PC-9 (cell line): ENCODE data around the gene SULT1E1. TPM values are rescaled to one million over a fixed set of nuclear protein-coding genes. Genes with fewer than 3 reads are reported as not detected.

Source experiments
- BruUV-seq: library from RNA; stranded (reverse); fragments of 400-500 nt; replicated peaks from 2 replicates; lab custom pipeline; 2021; lab: Mats Ljungman, UMichigan
- CTCF ChIA-PET: fragments of 300-600 bp; sonication (Branson Sonifier 250); formaldehyde crosslinking; loops from one replicate; lab custom pipeline; 2022; ENCODE audit warnings: antibody characterized with exemption; lab: Charles Lee
- POLR2A ChIA-PET: fragments of 300-600 bp; sonication (Branson Sonifier 250); formaldehyde crosslinking; loops from one replicate; lab custom pipeline; 2022; ENCODE audit warnings: antibody characterized with exemption; ENCODE audit not compliant: unreplicated experiment; lab: Charles Lee
- DNase-seq, 2 experiments: peaks; one replicate each; pipeline versions ENCODE4 v3.0.0 to v3.0.0-alpha.2; 2015 to 2022; ENCODE audit warnings: mixed read lengths in 1 of 2
- H2AFZ ChIP-seq: fragments of 200-600 bp; sonication (generic); 2 replicates; pipeline ENCODE4 v1.8.1; 2017; ENCODE audit warnings: antibody characterized with exemption
- H3F3A ChIP-seq: fragments of 200-600 bp; sonication (generic); 2 replicates; pipeline ENCODE4 v1.8.1; 2017; ENCODE audit warnings: antibody characterized with exemption, mild to moderate bottlenecking, low read depth; ENCODE audit not compliant: insufficient read depth
- H3K27ac ChIP-seq: fragments of 200-600 bp; sonication (generic); 2 replicates; pipeline ENCODE4 v1.6.1; 2016; ENCODE audit warnings: mixed run types
- H3K27me3 ChIP-seq: fragments of 200-600 bp; sonication (generic); 2 replicates; pipeline ENCODE4 v1.6.1; 2016; ENCODE audit warnings: low read depth, mixed run types; ENCODE audit not compliant: insufficient read depth
- H3K36me3 ChIP-seq: fragments of 200-600 bp; sonication (generic); 2 replicates; pipeline ENCODE4 v1.6.1; 2016; ENCODE audit warnings: low read depth, mixed run types
- H3K4me1 ChIP-seq: fragments of 200-600 bp; sonication (generic); replicated peaks from 2 replicates; pipeline ENCODE4 v1.6.1; 2016; ENCODE audit warnings: mixed run types; ENCODE audit not compliant: insufficient read depth
- H3K4me2 ChIP-seq: fragments of 200-600 bp; sonication (generic); 2 replicates; pipeline ENCODE4 v1.6.1; 2017; ENCODE audit warnings: mixed run types
- H3K4me3 ChIP-seq: fragments of 200-600 bp; sonication (generic); 2 replicates; pipeline ENCODE4 v1.6.1; 2016; ENCODE audit warnings: mixed run types
- H3K79me2 ChIP-seq: fragments of 200-600 bp; sonication (generic); 2 replicates; pipeline ENCODE4 v1.6.1; 2017; ENCODE audit warnings: low read depth, mixed run types
- H3K9me2 ChIP-seq: fragments of 200-600 bp; sonication (generic); 2 replicates; pipeline ENCODE4 v1.8.1; 2017; ENCODE audit warnings: mild to moderate bottlenecking; ENCODE audit not compliant: insufficient read depth
- H3K9me3 ChIP-seq: fragments of 200-600 bp; sonication (generic); 2 replicates; pipeline ENCODE4 v1.8.1; 2016; ENCODE audit warnings: low read depth; ENCODE audit not compliant: insufficient read depth
- H4K20me1 ChIP-seq: fragments of 200-600 bp; sonication (generic); 2 replicates; pipeline ENCODE4 v1.8.1; 2017; ENCODE audit not compliant: insufficient read depth
- CTCF ChIP-seq: fragments of 200-600 bp; sonication (generic); conservative IDR thresholded peaks from 2 replicates; pipeline ENCODE4 v1.6.1; 2017; ENCODE audit warnings: mixed run types, antibody characterized with exemption, mild to moderate bottlenecking, moderate library complexity
- EZH2 ChIP-seq: fragments of 200-600 bp; sonication (generic); IDR thresholded peaks from 2 replicates; pipeline ENCODE4 v1.8.0; 2017; ENCODE audit warnings: antibody characterized with exemption, low read depth
- intact Hi-C: fragments of 100-400 bp; cut with micrococcal nuclease; formaldehyde crosslinking; loops from one replicate; pipeline ENCODE4 v1.10.0; 2022; ENCODE audit not compliant: unreplicated experiment
- total RNA-seq: library from RNA; stranded (reverse); gene quantifications from 2 replicates; pipeline ENCODE4 v1.2.3, GENCODE V29; 2021

Gene SULT1E1
- total RNA-seq, 1 experiment from 2014 or later: not detected

- H3K4me3 ChIP-seq: no peak overlapping the region
- H3K9me3 ChIP-seq: no peaks in the 10 kb centered on the region
- intact Hi-C loops: no loop called here
- no peaks in the 10 kb centered on the region for H3K36me3 ChIP-seq
- H3K79me2 ChIP-seq: no peaks in the 10 kb centered on the region
- no peaks in the 10 kb centered on the region for H4K20me1 ChIP-seq
- no peaks in the 10 kb centered on the region for H3K4me1 ChIP-seq
- CTCF ChIA-PET: no interaction called here
- no peaks in the 10 kb centered on the region for H3K9me2 ChIP-seq
- H3K27me3 ChIP-seq: no peaks in the 10 kb centered on the region
- no peak overlapping the region for H3K27ac ChIP-seq
- POLR2A ChIA-PET: no interaction called here
- BruUV-seq: no TSS peak
- no peak for DNase-seq
- TF ChIP-seq CTCF (no peak), EZH2 (no peak)
- H3K4me2 ChIP-seq: no peak overlapping the region
- H3F3A ChIP-seq: no peaks in the 10 kb centered on the region
- no peak overlapping the region for H2AFZ ChIP-seq
Observed at GRCh38 chr4:69855822-69856221, 4.1 kb downstream of the SULT1E1 start.

GRCh38 chr4:69849969-69850368 is 10.0 kb downstream of the SULT1E1 start:
- Histone ChIP-seq H3K4me3 (no peak overlapping the region), H3K27ac (no peak overlapping the region), H3K9me3 (no peaks in the 10 kb centered on the region), H3F3A (no peaks in the 10 kb centered on the region), H3K4me2 (no peak overlapping the region), H3K27me3 (no peaks in the 10 kb centered on the region), H3K4me1 (no peaks in the 10 kb centered on the region), H4K20me1 (no peaks in the 10 kb centered on the region), H3K9me2 (no peaks in the 10 kb centered on the region), H2AFZ (no peak overlapping the region), H3K79me2 (no peaks in the 10 kb centered on the region), H3K36me3 (no peaks in the 10 kb centered on the region)
- TF ChIP-seq CTCF (no peak), EZH2 (no peak)
- ChIA-PET POLR2A (no interaction called here), CTCF (no interaction called here)
- BruUV-seq: no TSS peak
- intact Hi-C loops: no loop called here
- no peak for DNase-seq

- H4K20me1 ChIP-seq: no peaks in the 10 kb centered on the region
- H3K4me1 ChIP-seq: no peaks in the 10 kb centered on the region
- H3K4me2 ChIP-seq: no peak overlapping the region
- no peaks in the 10 kb centered on the region for H3K36me3 ChIP-seq
- intact Hi-C loops: no loop called here
- no TSS peak for BruUV-seq
- DNase-seq: no peak
- no peak overlapping the region for H2AFZ ChIP-seq
- H3K27ac ChIP-seq: no peak overlapping the region
- ChIA-PET POLR2A (no interaction called here), CTCF (no interaction called here)
- no peaks in the 10 kb centered on the region for H3K79me2 ChIP-seq
- H3K9me3 ChIP-seq: no peaks in the 10 kb centered on the region
- H3K9me2 ChIP-seq: no peaks in the 10 kb centered on the region
- TF ChIP-seq EZH2 (no peak), CTCF (no peak)
- no peak overlapping the region for H3K4me3 ChIP-seq
- H3F3A ChIP-seq: no peaks in the 10 kb centered on the region
- H3K27me3 ChIP-seq: no peaks in the 10 kb centered on the region
Observed at GRCh38 chr4:69849297-69849696, 10.6 kb downstream of the SULT1E1 start.
